ENCODE results near the gene ENPEP. TPM values are rescaled to one million over a fixed set of nuclear protein-coding genes. Genes with fewer than 3 reads are reported as not detected.

ENPEP gene
- total RNA-seq, 1 donor from 2014 or later = 2.7 TPM

- intact Hi-C loops (cut with micrococcal nuclease) = loop anchor here (10.0 kb wide), 1 partner anchor 196 kb away; no protein-coding TSS in a partner anchor
- ATAC-seq = peak; percentile 57
- no peak for DNase-seq
Measured at GRCh38 chr4:110510955-110511544, 35.1 kb downstream of the ENPEP start.

- intact Hi-C loops (cut with micrococcal nuclease) = loop anchor here (10.0 kb wide), 1 partner anchor 198 kb away; no protein-coding TSS in a partner anchor
- no peak for DNase-seq
Measured at GRCh38 chr4:110512901-110513300, 36.9 kb downstream of the ENPEP start.

GRCh38 chr4:110514889-110515479 is 39.0 kb downstream of the ENPEP start:
- intact Hi-C loops (cut with micrococcal nuclease) = loop anchor here (2.0 to 10.0 kb wide), 2 partner anchors 200 to 516 kb away; no protein-coding TSS in a partner anchor
- DNase-seq (no peak), ATAC-seq (no peak)

More at GRCh38 chr4:110512901-110513300, 36.9 kb downstream of the ENPEP start:
- no peak for ATAC-seq

- DNase-seq (no peak), ATAC-seq (no peak)
- intact Hi-C loops (cut with micrococcal nuclease) = loop anchor here (2.0 to 10.0 kb wide), 2 partner anchors 201 to 517 kb away; no protein-coding TSS in a partner anchor
Measured at GRCh38 chr4:110515676-110516075, 39.7 kb downstream of the ENPEP start.

GRCh38 chr4:110516106-110516922 is 40.4 kb downstream of the ENPEP start:
- DNase-seq = peak; percentile 50
- peak; percentile 83 for ATAC-seq
- intact Hi-C loops (cut with micrococcal nuclease) = loop anchor here (10.0 kb wide), 1 partner anchor 202 kb away; no protein-coding TSS in a partner anchor

- intact Hi-C loops (cut with micrococcal nuclease) = loop anchor here (10.0 kb wide), 1 partner anchor 204 kb away; no protein-coding TSS in a partner anchor
- ATAC-seq (no peak), DNase-seq (no peak)
Measured at GRCh38 chr4:110518889-110519490, 43.0 kb downstream of the ENPEP start.

GRCh38 chr4:110520886-110521285 is 44.9 kb downstream of the ENPEP start:
- no peak for DNase-seq
- intact Hi-C loops (cut with micrococcal nuclease) = no loop called here
- no peak for ATAC-seq

- intact Hi-C loops (cut with micrococcal nuclease) = no loop called here
- ATAC-seq = no peak
- DNase-seq = no peak
Measured at GRCh38 chr4:110526589-110526988, 50.6 kb downstream of the ENPEP start.

GRCh38 chr4:110527156-110527555 is 51.2 kb downstream of the ENPEP start:
- ATAC-seq (no peak), DNase-seq (no peak)
- intact Hi-C loops (cut with micrococcal nuclease) = no loop called here

GRCh38 chr4:110532901-110533589 is 57.1 kb downstream of the ENPEP start:
- no peak for DNase-seq
- intact Hi-C loops (cut with micrococcal nuclease) = no loop called here
- no peak for ATAC-seq

GRCh38 chr4:110533590-110533910 is 57.6 kb downstream of the ENPEP start:
- intact Hi-C loops (cut with micrococcal nuclease) = no loop called here
- DNase-seq (no peak), ATAC-seq (no peak)

- no peak for DNase-seq
- ATAC-seq = no peak
- intact Hi-C loops (cut with micrococcal nuclease) = no loop called here
Measured at GRCh38 chr4:110533940-110534339, 58.0 kb downstream of the ENPEP start.

GRCh38 chr4:110540581-110540980 is 64.6 kb downstream of the ENPEP start:
- intact Hi-C loops (cut with micrococcal nuclease) = no loop called here
- DNase-seq = no peak
- ATAC-seq = no peak

- intact Hi-C loops (cut with micrococcal nuclease) = no loop called here
- DNase-seq (no peak), ATAC-seq (no peak)
Measured at GRCh38 chr4:110540982-110541451, 65.1 kb downstream of the ENPEP start.

GRCh38 chr4:110543577-110543976 is 67.6 kb downstream of the ENPEP start:
- DNase-seq (no peak), ATAC-seq (no peak)
- intact Hi-C loops (cut with micrococcal nuclease) = no loop called here

GRCh38 chr4:110544594-110544993 is 68.6 kb downstream of the ENPEP start:
- DNase-seq (no peak), ATAC-seq (no peak)
- intact Hi-C loops (cut with micrococcal nuclease) = no loop called here

- intact Hi-C loops (cut with micrococcal nuclease) = no loop called here
- ATAC-seq (no peak), DNase-seq (no peak)
Measured at GRCh38 chr4:110550260-110550659, 74.3 kb downstream of the ENPEP start.

- DNase-seq (no peak), ATAC-seq (no peak)
- intact Hi-C loops (cut with micrococcal nuclease) = no loop called here
Measured at GRCh38 chr4:110553197-110553596, 77.2 kb downstream of the ENPEP start.

GRCh38 chr4:110567214-110567613 is 91.3 kb downstream of the ENPEP start:
- intact Hi-C loops (cut with micrococcal nuclease) = no loop called here
- ATAC-seq (no peak), DNase-seq (no peak)
